Measurements from ENCODE around the gene ZNF185.
"Not testable (repeated sequence)": the region's sequence is repeated elsewhere in the genome, so short reads cannot be mapped to it uniquely, and the experiment has no call there.

The ZNF185 gene

GRCh38 chrX:152895724-152896420 lies 2.0 kb upstream of the ZNF185 start:
- no peak for DNase-seq

DNA sequence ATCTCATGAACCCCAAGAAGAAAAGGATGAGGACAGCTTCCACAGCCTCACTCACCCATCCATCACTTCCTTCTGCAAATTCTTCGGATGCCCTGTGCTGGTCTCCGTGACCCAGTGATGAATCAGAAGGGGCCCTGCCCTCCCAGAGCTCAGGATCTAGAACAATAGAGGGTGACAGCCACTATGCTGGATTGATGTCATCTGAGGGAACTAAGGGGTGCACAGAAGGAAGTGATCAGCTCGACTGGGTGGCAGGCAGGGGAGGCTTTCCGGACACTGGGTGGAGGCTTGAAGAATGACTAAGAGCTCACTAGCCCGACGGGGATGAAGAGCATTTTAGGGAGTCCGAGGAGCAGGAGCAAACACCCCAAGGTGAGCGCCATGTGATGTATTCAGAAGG lies 1.4 kb upstream of the ZNF185 start:
- DNase-seq: no peak

- DNase-seq: no peak
Observed at GRCh38 chrX:152898442-152898841, 575 bp downstream of the ZNF185 start.

GRCh38 chrX:152899111-152899873 lies 1.4 kb downstream of the ZNF185 start:
- DNase-seq: no peak

DNA sequence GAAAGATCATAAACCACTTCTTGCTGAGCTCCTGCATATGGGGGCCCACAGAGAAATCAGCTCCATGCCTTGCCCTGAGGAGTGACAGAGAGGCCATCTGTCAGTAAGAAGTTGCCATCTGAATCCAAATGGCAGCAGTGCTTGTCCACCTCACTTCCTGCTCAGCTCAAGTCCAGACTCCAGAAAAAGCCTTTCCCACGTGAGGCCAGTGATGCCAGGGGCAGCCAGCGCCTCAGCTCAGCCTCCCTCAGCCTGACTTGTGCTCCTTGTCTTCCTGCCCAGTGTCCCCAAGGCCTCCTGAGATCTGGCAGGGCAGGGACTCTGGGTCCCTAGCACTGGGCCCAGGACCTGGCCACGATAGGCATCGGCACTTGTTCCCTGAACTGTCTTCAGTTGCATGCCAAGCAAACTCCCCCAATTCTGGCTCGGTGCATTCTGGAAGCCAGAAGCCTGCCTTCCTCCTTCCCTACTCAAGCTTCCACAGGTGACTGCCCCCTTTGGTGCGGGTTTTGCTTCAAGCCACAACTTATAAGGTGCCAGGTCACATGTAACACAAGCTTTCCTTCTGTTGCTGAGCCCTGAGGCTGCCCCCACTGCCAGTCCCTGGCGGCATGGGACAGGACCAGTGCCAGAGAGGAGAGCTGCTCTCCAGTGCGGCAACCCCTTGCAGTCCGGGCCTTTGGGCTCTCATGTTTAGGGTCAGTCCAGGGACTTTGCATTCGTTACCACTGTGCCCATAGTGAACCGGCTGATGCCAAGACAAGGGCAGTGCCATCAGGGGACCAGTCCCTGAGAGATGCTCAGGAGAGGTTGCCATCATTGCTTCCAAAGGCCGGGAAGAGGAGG lies 2.2 kb downstream of the ZNF185 start:
- DNase-seq: no peak

- no peak for DNase-seq
Observed at GRCh38 chrX:152900937-152901445, 3.1 kb downstream of the ZNF185 start.

- no peak for DNase-seq
Observed at GRCh38 chrX:152901816-152902501, 4.1 kb downstream of the ZNF185 start.

DNA sequence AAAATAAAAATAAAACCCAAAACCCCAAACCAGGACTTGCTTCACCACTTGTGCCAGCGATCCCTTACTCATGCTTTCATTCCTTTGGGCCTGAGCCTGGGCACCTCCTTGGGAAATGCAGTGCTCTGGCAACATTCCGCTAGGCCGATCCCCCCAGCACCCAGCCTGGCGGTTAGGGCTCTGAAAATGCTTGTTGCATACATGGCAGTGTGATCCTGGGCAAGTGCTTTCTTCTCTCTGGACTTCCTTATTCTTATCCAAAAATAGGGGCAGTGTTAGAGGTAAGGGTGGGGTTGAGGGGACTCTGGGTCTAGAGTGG lies 4.6 kb downstream of the ZNF185 start:
- DNase-seq: no peak

DNA sequence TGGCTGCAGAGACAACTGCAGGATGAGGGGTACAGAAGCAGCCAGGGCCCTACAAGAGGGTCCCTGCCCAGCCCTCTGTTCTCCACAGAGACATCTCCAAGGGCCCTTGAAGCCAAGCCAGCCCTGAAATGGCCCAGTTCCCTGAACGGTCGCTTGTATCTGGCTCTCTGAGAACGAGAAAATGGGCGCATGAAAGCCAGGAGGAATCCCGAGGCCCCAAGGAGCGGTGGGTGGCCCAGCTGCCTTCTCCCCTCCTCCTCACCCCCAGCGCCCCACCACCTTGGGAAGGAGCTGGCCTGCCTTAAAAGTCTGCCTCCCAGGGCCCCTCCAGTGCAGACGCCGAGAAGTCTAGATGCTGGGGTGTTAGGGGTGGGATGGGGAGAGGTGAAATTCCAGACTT lies 5.7 kb downstream of the ZNF185 start:
- DNase-seq: no peak

- no peak for DNase-seq
Observed at GRCh38 chrX:152904151-152905080, 6.5 kb downstream of the ZNF185 start.

GRCh38 chrX:152905081-152905420 lies 7.2 kb downstream of the ZNF185 start:
- no peak for DNase-seq

DNA sequence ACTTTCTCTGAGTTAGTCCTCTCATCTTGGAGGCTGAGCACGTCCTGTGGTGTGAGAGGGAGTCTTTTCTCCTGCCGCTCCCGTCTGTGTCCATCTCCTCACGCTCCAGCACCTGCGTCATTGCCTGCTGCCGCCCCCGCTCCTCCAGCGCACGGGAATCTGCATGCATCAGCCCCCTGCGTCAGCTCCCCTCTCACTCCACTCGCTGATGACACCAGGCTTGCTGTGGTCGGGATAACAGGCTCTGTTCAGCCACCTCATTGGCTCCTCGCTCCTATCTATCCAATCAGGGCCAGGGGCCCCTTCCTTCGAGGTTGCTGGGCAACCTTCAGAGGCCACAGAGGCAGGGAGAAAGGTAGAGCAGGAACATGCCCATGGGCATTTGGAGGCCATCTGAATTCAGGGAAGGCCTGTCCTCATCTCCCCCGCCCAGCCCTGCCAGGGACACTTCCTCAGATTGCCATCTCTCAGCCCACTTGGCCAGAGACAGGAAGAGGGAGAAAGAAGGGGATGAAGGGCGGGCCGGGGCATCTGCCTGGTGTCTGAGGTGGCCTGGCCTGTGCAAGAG lies 9.3 kb downstream of the ZNF185 start:
- no peak for DNase-seq

DNA sequence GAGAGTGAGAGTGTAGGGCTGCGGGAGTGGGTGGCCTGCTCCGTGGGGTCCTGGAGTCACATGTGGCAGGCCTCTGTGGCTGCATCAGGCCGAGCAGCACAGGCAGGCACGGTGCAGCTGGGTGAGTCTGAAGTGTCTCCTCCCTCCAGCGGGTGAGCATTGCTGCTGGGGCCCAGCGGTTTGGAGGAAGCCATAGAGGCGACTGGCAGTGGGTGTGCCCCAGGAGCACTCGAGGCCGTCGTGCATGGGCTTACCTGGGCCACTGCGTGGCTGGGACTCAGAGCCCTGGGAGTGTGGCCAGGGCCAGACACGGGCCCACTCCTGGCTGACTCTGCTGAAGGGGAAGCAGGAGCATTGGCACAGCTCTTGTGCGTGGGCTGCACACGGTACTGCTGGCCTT lies 10.6 kb downstream of the ZNF185 start:
- DNase-seq: no peak

GRCh38 chrX:152910018-152910417 lies 12.2 kb downstream of the ZNF185 start:
- DNase-seq: not testable (repeated sequence)

DNA sequence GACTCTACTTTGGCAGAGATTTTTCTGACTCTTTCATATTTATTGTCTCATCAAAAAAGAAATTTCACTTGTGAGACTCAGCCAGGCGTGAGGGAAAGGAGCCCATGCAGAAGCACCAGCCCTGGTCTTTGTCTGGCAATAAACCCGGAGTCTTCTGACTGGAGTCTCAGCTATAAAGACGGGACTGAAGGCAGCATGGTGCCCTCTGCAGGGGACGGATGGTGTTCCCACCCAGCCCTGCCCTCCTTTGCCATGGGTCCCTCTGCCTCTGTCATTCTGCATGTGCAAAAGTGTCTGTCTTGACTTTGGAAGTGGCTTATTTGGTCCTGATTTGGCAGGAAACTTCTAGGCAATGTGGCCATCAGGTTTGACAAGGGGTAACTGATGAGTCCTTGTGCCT lies 14.2 kb downstream of the ZNF185 start:
- no peak for DNase-seq

- no peak for DNase-seq
Observed at GRCh38 chrX:152912641-152913040, 14.8 kb downstream of the ZNF185 start.

DNA sequence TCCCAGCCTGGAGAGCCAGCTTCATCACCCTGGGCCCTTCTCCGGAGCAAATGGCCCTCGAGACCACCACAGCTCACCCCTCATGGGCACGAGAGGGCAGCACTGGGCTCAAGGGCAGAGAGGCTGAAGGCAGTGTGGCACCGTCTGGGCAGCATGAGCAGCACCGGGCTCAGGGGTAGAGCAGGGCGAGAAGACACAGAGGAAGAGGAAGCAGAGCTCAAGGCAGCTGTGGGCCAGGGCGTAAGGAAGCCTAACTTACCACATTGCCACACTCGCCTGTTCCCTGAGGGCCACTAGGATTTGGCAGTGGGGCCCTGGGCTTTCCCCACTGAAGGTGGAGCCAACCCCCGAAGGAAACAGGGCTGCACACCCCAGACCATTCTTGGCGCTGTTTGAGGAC lies 15.5 kb downstream of the ZNF185 start:
- no peak for DNase-seq

DNA sequence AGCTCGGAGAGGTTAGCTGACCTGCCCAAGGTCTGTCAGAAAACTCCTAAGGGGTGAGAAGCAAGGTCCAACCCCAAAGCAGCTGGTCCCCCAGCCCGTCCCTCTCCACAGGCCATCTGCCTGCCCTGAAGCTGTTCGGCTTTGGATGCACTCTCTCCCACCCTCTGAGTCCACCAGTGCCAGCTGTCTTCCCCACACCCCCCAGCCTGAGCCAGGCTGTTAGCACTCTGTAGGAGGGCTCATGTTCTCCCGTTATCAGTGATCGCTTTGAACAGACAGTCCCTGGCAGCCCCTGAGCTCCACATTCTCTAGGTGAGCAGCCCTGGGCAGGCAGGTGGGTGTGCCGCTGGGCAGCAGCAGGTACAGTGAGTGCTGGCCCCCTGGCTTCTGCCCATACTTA lies 16.0 kb downstream of the ZNF185 start:
- no peak for DNase-seq

- DNase-seq: no peak
Observed at GRCh38 chrX:152915541-152916241, 17.8 kb downstream of the ZNF185 start.

DNA sequence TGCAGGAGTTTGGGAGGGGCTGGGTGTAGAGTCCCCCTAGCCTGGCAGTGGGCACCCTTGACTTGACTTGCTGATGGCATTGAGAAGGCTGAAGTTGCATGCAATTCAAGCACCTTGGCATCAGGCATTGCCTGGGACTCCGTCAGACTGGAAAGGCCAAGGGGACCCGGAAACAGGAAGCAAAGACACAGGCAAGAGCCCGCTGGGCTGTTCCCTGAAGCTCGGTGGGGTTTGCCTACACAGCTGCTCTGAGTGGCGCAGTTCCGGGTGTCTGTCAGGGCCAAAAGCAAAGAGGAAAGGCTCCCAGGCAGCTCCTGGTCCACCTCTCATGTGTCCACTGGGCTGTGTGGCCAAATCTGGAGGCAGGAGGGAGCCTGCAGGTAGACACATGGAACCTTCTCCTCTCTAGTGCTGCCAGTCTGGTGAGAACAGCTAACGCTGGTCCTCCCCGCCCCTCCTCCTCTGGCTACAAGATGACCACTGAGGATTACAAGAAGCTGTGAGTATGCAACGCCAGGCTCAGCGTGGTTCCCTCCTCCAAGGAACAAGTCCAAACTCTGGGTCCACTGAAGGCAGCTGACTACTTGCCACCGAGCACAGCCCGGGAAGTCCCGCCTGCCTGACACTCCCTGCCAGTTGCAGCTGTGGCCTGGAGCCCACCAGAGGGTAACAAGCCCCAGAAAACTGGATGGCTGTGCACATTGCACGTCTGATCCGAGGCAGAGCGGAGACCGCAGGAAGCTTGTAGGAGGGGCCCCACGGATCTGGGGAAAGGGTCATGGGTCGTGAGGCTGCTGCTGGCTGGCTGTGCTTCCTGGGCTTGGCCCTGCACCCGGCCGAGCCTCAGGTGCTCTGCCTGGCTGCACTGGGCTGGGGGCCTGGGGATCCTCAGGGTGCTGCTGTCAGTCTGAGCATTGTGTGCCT lies 20.1 kb downstream of the ZNF185 start:
- DNase-seq: no peak
